Measurements from ENCODE around the gene KLF14.
"Not testable (repeated sequence)": the region's sequence is repeated elsewhere in the genome, so short reads cannot be mapped to it uniquely, and the experiment has no call there.

KLF14 gene

DNA sequence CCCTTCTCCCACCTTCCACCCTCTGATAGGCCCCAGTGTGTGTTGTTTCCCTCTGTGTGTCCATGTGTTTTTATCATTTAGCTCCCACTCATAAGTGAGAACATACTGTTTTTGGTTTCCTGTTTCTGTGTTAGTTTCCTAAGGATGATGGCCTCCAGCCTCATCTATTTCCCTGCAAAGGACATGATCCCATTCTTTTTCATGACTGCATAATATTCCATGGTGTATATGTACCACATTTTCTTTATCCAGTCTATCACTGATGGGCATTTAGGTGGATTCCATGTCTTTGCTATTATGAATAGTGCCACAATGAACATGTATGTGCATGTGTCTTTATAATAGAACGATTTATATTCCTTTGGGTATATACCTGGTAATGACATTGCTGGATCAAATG, 41.6 kb downstream of the KLF14 start:
- H3K9me3 Mint-ChIP-seq (ENCODE audit: low read depth) = peaks cover 14% of the 10 kb centered on the region
- not testable (repeated sequence) for H3K27me3 Mint-ChIP-seq; H3K4me1 Mint-ChIP-seq (ENCODE audit: low read depth); H3K27ac Mint-ChIP-seq; H3K36me3 Mint-ChIP-seq; H3K4me3 Mint-ChIP-seq

DNA sequence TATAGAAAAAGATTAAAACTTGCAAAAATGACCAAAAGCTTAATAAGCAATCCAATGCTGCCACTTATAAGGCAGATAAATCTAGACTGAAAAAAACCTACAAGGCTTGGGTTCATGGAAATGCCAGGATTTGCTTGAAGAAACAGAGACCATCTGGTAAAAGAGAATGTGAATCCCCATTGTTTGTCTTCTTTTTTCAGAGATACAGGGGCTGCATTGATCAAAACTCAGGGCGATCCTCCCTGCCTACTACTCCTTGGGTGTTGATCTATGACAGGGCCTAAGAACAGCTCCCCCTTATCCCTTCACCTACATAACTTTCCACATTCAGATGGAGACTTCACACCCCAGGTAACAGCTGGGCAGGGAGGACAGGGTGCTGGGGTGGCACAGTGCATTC, 44.3 kb downstream of the KLF14 start:
- H3K4me3 Mint-ChIP-seq = no peak overlapping the region
- no peaks in the 10 kb centered on the region for H3K27me3 Mint-ChIP-seq
- peaks cover 4% of the 10 kb centered on the region for H3K36me3 Mint-ChIP-seq
- peaks cover 18% of the 10 kb centered on the region for H3K9me3 Mint-ChIP-seq (ENCODE audit: low read depth)
- H3K4me1 Mint-ChIP-seq (ENCODE audit: low read depth) = no peaks in the 10 kb centered on the region
- no peak overlapping the region for H3K27ac Mint-ChIP-seq

GRCh38 chr7:130683026-130683425, 51.0 kb downstream of the KLF14 start:
- H3K27ac Mint-ChIP-seq = no peak overlapping the region
- H3K9me3 Mint-ChIP-seq (ENCODE audit: low read depth) = peaks cover 4% of the 10 kb centered on the region
- H3K4me3 Mint-ChIP-seq = no peak overlapping the region
- no peaks in the 10 kb centered on the region for H3K36me3 Mint-ChIP-seq
- H3K4me1 Mint-ChIP-seq (ENCODE audit: low read depth) = no peaks in the 10 kb centered on the region
- no peaks in the 10 kb centered on the region for H3K27me3 Mint-ChIP-seq

Measured in activated naive CD8-positive, alpha-beta T cell (primary cell).